CD4-positive, alpha-beta T cell treated with Interleukin-15 for 1 hour (primary cell): Measurements from ENCODE around the gene ESR2.
"Not testable (repeated sequence)": the region's sequence is repeated elsewhere in the genome, so short reads cannot be mapped to it uniquely, and the experiment has no call there.

Source experiments
- DNase-seq: peaks from one replicate; pipeline ENCODE4 v3.0.0-alpha.2; 2020

The ESR2 gene

DNA sequence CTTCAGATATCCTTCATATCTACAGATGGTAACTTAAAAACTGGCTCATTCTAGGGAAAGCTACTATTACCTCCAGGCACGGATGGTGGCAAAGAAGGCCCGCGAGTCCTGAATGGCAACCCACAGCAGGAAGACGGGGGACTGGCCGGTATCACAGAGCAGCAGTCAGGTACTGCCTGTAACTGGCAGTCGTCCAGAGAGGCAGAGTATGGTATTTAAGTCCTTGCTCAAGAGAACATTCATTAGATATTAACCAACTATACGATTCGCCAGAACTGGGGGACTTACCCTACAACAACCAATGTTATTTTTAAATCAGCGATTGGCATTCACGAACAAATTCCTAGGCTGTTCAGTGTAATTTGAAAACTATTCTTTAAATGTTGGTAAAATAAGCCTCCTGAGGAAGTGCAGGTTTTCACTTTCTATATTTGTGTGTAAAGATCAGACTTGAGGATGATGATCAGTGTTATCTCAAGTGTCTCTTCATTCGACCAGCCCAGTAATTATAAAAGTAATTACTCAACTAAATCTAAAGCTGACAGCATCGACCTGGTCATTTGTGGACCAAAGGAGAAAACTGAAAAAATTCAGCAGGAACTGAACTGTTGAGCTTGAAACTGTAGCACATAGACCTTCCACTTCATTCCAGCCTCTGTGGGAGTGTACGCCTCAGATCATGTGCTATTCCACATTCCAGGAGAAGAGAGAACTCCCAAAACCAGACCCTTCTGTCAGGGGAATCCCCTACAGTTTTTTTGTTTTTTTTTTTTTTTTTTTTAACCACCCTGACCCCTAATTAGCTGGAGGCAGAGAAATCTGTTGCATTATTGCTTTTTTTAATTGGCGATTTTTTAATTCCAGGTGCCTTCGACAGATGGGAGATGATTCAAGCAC, 75.6 kb downstream of the ESR2 start:
- no peak for DNase-seq

- DNase-seq, result no peak
Observed at GRCh38 chr14:64217834-64218233, 76.3 kb downstream of the ESR2 start.

GRCh38 chr14:64217308-64217707, 76.9 kb downstream of the ESR2 start:
- DNase-seq, result no peak

DNA sequence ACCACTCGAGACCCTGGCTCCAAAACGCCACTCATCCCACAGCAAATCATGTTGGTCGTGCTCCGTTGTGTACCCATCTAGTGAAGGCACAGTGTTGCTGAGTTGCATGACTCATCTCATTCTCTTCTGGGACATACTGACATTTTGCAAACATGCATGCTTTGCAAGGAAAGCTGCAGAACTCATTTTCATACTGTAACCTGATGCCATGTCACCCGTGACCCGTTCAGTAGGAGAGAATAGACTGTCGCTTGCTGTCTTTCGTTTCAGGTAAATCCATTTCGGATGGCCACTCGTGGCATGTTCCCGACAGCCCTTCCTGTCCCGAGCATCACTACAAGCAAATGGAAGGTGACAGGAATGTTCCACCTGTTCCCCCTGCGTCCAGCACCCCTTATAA, 78.2 kb downstream of the ESR2 start:
- no peak for DNase-seq

- DNase-seq, result no peak
Observed at GRCh38 chr14:64215274-64215673, 78.9 kb downstream of the ESR2 start.

DNA sequence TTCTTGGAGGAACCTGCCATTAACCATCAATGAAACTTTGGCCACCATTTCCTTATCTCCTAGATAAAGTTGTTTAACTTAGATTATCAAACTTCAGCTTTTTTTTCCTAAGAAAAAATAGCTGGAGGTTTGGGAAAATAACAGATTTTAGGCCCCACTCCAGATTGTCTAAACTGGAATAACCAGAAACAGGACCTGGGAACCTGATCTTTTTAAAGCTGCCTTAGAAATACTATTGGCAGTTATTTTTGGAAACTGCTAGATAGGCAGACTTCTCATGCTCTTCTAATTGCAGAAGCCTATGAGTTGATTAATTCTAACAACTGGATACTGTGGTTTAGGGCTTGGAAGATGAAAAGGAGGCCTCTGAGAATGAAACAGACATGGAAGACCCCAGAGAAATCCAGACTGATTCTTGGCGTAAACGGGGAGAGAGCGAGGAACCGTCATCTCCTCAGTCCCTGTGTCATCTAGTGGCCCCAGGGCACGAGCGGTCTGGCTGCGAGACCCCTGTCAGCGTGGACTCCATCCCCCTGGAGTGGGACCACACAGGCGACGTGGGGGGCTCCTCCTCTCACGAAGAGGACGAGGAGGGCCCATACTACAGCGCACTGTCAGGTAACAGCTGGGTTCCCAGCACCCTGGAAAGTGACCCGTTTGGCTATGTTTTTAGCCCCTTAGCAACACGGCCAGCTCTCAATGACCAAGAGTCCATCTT, 80.2 kb downstream of the ESR2 start:
- no peak for DNase-seq

DNA sequence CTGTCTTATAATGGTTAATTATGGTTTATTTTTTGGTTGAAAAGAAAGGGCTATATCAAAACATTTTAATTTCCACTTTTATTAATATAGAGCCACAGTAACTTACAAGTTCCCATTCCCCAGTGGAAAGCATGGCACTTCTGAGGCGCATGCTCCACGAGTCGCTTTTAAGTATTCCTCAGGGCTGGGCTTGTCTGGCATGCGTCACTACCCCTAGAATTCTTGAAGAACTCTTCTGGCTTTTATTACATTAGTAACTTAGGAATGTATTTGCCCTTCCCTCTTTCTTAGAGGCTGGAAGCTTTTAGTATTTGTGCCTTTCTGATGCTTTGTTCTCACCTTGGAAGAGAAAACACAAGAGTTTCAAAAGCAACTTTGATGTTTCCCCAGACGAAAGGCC, 81.1 kb downstream of the ESR2 start:
- DNase-seq, result no peak

- DNase-seq, result no peak
Observed at GRCh38 chr14:64212666-64213065, 81.5 kb downstream of the ESR2 start.

DNA sequence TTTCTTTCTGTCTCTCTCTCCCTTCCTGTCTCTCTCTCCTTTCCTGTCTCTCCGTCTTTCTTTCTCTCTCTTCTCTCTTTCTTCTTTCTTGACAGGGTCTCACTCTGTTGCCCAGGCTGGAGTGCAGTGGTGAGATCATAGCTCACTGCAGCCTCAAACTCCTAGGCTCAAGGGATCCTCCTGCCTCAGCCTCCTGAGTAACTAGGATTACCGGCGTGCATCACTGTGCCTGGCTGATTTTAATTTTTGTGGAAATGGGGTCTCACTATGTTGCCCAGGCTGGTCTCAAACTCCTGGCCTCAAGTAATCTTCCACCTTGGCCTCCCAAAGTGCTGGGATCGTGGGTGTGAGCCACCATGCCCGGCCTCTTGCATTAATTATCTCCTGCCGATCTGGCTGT, 83.3 kb downstream of the ESR2 start:
- DNase-seq, result not testable (repeated sequence)

DNA sequence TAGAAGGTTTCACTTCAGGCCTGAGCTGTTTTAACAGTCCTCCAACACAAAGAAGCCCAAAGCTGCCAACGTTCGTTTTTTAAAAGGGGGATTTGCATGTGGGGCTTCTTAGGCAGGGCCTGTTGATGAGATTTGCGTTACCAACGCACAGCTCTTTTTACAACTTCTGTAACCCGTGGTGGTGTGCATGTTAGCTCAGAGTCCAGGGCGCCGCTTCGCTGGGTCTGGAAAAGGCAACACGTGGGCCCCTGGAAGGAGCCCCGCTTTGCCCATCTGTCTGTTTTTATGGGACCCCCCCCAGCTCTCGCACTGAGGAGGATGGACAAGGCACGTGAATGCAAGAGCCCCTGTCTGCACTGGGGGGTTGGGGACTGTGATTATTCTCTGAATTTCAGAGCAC, 84.0 kb downstream of the ESR2 start:
- no peak for DNase-seq

DNA sequence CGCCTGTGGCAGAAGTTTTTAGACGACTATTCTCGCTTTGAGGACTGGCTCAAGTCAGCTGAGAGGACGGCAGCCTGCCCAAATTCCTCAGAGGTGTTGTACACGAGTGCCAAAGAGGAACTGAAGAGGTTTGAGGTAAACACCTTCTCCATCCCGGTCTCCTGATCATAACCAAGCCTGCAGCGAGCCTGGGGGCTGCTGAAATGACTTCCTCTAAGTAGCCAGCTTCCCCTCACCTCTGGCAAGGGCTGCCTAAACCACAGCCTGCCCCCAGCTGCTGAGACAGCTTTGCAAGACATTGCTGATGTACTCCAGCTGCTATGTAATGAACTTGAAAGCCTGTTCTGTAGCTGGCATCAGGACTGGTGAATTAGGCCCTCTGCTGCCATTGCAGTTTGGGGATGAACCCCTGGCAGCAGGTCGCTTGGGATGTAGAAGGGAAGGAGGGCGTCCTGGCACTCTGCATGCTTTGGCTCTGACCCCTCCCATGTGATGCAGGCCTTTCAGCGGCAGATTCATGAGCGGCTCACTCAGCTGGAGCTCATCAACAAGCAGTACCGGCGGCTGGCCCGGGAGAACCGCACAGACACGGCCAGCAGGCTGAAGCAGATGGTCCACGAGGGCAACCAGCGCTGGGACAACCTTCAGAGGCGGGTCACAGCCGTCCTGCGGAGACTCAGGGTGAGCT, 84.6 kb downstream of the ESR2 start:
- DNase-seq, result peak; percentile 22

DNA sequence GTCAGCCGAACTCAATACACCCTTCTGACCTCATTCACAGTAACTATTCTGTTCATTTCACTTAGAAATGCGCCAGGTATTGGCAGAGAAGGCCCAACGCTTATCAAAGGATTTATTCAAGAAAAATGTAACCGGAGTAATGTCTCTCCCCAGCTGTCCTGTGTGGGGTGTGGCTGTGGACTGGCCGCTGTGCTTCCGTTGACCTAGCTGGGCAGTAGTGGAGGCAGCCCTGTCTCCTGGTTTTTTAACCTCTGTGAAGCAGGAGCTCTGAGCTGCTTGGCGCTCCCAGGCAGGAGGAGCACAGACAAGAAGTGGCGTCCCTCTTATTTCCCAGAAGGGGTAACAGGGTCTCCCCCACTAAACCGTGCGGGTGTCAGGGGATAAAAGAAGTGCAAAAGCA, 85.2 kb downstream of the ESR2 start:
- DNase-seq, result no peak

DNA sequence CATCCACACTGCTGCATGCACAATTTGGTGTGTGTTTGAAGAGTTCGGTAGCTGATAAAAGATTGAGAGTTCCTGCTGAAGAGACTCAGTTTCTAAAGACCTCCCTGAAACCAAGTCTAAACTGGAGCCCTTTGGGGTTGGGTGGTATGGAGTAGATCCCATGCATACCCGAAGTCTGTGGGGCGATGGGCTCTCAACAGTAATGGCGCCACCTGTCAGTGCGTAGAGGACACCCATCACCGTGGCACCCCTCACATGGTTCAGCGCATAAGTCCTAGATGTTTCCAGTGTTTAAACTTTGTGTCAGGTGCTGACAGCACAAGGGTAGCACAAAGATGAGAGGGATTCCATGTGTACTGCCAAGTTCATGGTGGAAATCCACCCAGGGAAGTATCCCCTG, 85.9 kb downstream of the ESR2 start:
- no peak for DNase-seq

- no peak for DNase-seq
Observed at GRCh38 chr14:64203366-64204006, 90.7 kb downstream of the ESR2 start.

- no peak for DNase-seq
Observed at GRCh38 chr14:64202716-64203115, 91.5 kb downstream of the ESR2 start.

DNA sequence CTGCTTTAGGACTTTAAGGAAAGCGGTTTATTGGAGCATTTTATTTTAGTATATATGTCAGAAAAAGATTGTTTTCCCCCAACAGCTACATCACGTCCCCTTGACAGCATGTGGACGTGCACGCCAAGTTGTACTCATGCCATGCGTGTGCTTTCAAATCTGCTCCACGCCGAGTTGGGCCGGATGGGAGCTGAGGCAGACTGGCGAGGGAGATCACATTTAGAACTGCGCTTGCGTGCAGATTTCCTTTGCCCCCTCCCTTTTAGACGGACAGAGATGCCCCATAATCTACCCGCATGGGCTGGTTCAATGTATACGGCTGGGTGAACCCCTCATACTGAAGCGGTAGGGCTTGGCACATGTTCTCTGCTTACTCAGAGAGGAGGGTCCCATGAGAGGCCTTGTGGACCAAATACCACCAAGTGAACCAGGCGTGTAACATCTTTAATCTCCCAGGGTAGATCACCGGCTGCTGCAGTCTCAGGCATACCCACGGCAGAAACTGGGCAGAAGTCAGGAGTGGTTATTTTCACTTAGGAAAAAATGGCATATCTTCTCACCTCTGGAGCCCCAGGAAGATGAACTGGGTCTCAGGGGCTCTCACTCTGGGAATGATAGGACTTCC, 92.1 kb downstream of the ESR2 start:
- no peak for DNase-seq

DNA sequence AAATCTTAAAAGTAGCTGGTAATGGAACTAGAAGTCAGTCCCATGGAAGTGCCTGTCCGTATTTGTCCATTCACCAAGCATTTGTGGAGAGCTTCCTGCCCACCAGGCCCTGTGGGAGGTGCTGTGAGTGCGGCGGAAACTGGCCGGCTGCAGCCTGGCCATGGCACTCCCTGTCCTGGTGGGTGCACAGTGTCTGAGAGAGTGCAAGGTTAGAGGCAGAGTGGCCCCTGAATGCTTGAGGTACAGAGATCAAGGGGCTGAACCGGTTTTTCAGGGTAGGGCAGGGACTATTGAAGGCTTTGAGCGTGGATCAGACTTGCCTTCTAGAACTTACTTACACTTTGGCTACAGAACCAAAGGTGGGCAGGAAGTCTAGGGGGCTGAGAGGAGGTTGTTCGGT, 92.9 kb downstream of the ESR2 start:
- no peak for DNase-seq

GRCh38 chr14:64200170-64200569, 94.0 kb downstream of the ESR2 start:
- no peak for DNase-seq

DNA sequence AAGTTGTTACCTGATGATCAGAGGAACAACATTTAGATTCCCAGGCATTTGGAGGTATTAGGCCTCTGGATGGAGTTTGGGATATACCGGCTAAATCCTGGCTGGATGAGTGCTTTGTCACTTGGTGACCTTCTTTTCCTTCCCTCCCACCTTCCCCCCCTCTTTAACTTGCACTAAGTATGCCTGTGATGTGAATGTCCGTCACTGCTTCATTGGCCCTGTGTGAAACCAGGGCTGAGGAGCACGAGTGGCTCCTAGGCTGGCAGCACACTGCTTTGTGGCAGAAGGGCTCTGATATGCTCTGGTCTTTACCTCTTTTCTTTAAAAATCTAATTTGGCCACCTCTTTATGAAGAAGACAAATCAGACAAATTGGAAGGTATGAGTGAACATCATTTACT, 95.7 kb downstream of the ESR2 start:
- DNase-seq, result no peak

DNA sequence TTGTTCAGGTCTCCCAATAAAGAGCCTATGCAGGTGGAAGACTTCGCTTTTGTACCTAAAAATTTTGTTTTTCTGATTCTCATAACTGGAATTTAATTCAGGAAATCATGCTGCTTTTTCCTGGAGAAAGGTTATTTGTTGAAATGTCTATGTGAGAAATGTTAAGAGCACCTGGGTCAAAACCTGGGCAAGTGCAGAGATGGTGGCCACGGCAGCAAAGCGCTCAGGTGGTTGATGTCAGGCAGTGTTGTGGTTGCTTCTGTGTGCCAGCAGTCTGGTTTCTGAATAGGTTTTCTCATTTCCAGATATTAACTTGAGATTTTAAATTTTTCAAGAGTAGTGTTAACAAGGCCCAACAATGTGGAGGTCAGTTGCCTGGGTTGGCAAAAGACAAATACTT, 96.2 kb downstream of the ESR2 start:
- no peak for DNase-seq

- DNase-seq, result peak; percentile 65
Observed at GRCh38 chr14:64196814-64197411, 97.3 kb downstream of the ESR2 start.

DNA sequence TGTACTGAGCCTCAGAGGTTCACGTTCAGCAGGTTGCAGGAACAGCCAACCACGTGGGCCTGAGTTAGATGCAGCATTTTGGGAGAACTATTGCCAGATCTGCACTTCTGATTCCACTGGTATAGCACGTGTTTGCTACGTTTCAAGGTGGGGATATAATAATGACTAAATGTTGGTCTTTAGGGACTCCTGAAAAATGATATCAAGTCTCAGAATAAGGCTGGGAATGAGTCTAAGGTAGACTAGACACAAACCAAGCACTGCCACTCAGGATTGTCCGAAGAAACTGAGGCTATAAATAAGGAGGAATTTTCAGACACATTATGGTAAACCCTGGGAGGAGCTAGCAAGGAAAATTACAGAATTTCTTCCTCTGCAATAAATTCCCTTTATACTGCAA, 98.1 kb downstream of the ESR2 start:
- no peak for DNase-seq
